Measurements from ENCODE around the gene ACHE. TPM values are rescaled to one million over a fixed set of nuclear protein-coding genes. Genes with fewer than 3 reads are reported as not detected.
"Not testable (repeated sequence)": the region's sequence is repeated elsewhere in the genome, so short reads cannot be mapped to it uniquely, and the experiment has no call there.

ACHE gene
- total RNA-seq, 1 donor from 2014 or later: 0.16 TPM

- ChIA-PET CTCF (interaction anchor here (1.3 kb wide), 1 partner anchor 9 kb away, joined by 3 read pairs; the partner anchor contains the start of gene SLC12A9), POLR2A (no interaction called here)
- Mint-ChIP-seq H3K36me3 (ENCODE audit: low read depth) (peaks cover 64% of the 10 kb centered on the region), H3K9me3 (no peaks in the 10 kb centered on the region), H3K27me3 (no peaks in the 10 kb centered on the region), H3K4me1 (peaks cover 4% of the 10 kb centered on the region), H3K4me3 (no peak overlapping the region), H3K27ac (no peak overlapping the region)
- no peak for TF ChIP-seq CTCF (IDR thresholded peaks at IDR 0.05)
- intact Hi-C loops (cut with micrococcal nuclease): no loop called here
- DNase-seq: no peak
- ATAC-seq (ENCODE audit: low read depth): no peak
Measured at GRCh38 chr7:100860702-100861615, 34.7 kb downstream of the ACHE start.

- Mint-ChIP-seq H3K4me3 (no peak overlapping the region), H3K4me1 (no peaks in the 10 kb centered on the region), H3K27ac (no peak overlapping the region), H3K36me3 (ENCODE audit: low read depth) (peaks cover 73% of the 10 kb centered on the region), H3K9me3 (no peaks in the 10 kb centered on the region), H3K27me3 (no peaks in the 10 kb centered on the region)
- CTCF ChIA-PET: no interaction called here
- no peak for ATAC-seq (ENCODE audit: low read depth)
- POLR2A ChIA-PET: no interaction called here
- no peak for DNase-seq
- no peak for TF ChIP-seq CTCF (IDR thresholded peaks at IDR 0.05)
- intact Hi-C loops (cut with micrococcal nuclease): no loop called here
Measured at GRCh38 chr7:100859856-100860255, 35.8 kb downstream of the ACHE start.

DNA sequence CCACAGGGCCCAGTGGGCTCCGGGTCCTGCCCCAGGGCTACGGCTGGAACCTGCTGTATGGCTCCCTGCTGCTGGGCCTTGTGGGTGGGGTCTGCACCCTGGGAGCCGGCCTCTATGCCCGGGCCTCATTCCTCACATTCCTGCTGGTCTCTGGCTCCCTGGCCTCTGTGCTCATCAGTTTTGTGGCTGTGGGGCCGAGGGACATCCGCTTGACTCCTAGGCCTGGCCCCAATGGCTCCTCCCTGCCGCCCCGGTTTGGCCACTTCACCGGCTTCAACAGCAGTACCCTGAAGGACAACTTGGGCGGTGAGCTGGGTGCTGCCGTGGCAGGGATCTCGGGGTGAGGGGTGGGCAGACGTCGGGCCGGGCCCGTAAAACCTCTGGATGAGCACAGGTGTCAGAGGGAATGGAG is 38.8 kb downstream of the ACHE start:
- no peak for DNase-seq
- Mint-ChIP-seq H3K4me1 (peaks cover 18% of the 10 kb centered on the region), H3K9me3 (no peaks in the 10 kb centered on the region), H3K4me3 (no peak overlapping the region), H3K36me3 (ENCODE audit: low read depth) (peaks cover 52% of the 10 kb centered on the region), H3K27me3 (no peaks in the 10 kb centered on the region), H3K27ac (no peak overlapping the region)
- CTCF ChIA-PET: no interaction called here
- intact Hi-C loops (cut with micrococcal nuclease): no loop called here
- POLR2A ChIA-PET: no interaction called here
- no peak for ATAC-seq (ENCODE audit: low read depth)
- no peak for TF ChIP-seq CTCF (IDR thresholded peaks at IDR 0.05)

- Mint-ChIP-seq H3K4me3 (no peak overlapping the region), H3K9me3 (no peaks in the 10 kb centered on the region), H3K4me1 (peaks cover 21% of the 10 kb centered on the region), H3K36me3 (ENCODE audit: low read depth) (peaks cover 40% of the 10 kb centered on the region), H3K27ac (no peak overlapping the region), H3K27me3 (no peaks in the 10 kb centered on the region)
- no peak for DNase-seq
- ChIA-PET CTCF (no interaction called here), POLR2A (no interaction called here)
- intact Hi-C loops (cut with micrococcal nuclease): no loop called here
- no peak for TF ChIP-seq CTCF (IDR thresholded peaks at IDR 0.05)
- no peak for ATAC-seq (ENCODE audit: low read depth)
Measured at GRCh38 chr7:100855515-100855914, 40.2 kb downstream of the ACHE start.

GRCh38 chr7:100854899-100855298 is 40.8 kb downstream of the ACHE start:
- DNase-seq; H3K27ac Mint-ChIP-seq; H3K9me3 Mint-ChIP-seq; CTCF ChIA-PET; ATAC-seq (ENCODE audit: low read depth); H3K4me3 Mint-ChIP-seq; H3K27me3 Mint-ChIP-seq; intact Hi-C loops (cut with micrococcal nuclease): not testable (repeated sequence)
- H3K4me1 Mint-ChIP-seq: peaks cover 21% of the 10 kb centered on the region
- POLR2A ChIA-PET: interaction anchor here (1.6 to 3.5 kb wide), 2 partner anchors 9 to 16 kb away, joined by 5 to 17 read pairs; no protein-coding TSS in a partner anchor
- H3K36me3 Mint-ChIP-seq (ENCODE audit: low read depth): peaks cover 34% of the 10 kb centered on the region
